ENCODE measurements around the gene SKIC2. TPM values are rescaled to one million over a fixed set of nuclear protein-coding genes. Genes with fewer than 3 reads are reported as not detected.
"Not testable (repeated sequence)": the region's sequence is repeated elsewhere in the genome, so short reads cannot be mapped to it uniquely, and the experiment has no call there.

SKIC2 gene
- total and polyA plus RNA-seq, 2 donors (not counting 3 experiments of a cell fraction or from before 2014, with no cell fraction given): 52.8 to 76.7 TPM

- H3K27ac ChIP-seq (ENCODE audit: insufficient read depth, low read depth, low read length); dilution Hi-C loops (cut with MboI; ENCODE audit: extremely low pct_ligation_motif_present, low sequenced_read_pairs); H3K4me2 ChIP-seq (ENCODE audit: insufficient read depth, low read length); BruUV-seq (replicated peaks); intact Hi-C loops (cut with micrococcal nuclease); POLR2A ChIA-PET; H2AFZ ChIP-seq (ENCODE audit: low read depth, low read length); H3K4me3 ChIP-seq (replicated peaks in 1 of 3; ENCODE audit: insufficient read depth in 1 of 3, low read depth in 1 of 3, low read length in 3 of 3); FAIRE-seq; H3K27me3 ChIP-seq (ENCODE audit: control insufficient read depth in 2 of 2, insufficient read depth in 2 of 2, low read length in 2 of 2); H3K9me3 ChIP-seq (replicated peaks; ENCODE audit: control insufficient read depth, insufficient read depth, low read length); H4K20me1 ChIP-seq (replicated peaks; ENCODE audit: control insufficient read depth, extremely low read depth, insufficient read depth, low read length); H3K9me1 ChIP-seq (replicated peaks; ENCODE audit: control insufficient read depth, extremely low read depth, insufficient read depth, low read length); H3K9ac ChIP-seq (replicated peaks; ENCODE audit: extremely low read depth, insufficient read depth, low read length); DNase-seq (ENCODE audit: low read depth, low spot score); CTCF ChIA-PET: not testable (repeated sequence)
- Histone ChIP-seq H3K79me2 (ENCODE audit: control insufficient read depth, insufficient read depth, low read length) (peaks cover 20% of the 10 kb centered on the region), H3K36me3 (ENCODE audit: control insufficient read depth in 2 of 2, extremely low read depth in 1 of 2, insufficient read depth in 2 of 2, low read length in 2 of 2) (peaks cover 0 to 10% of the 10 kb centered on the region in 2 experiments), H3K4me1 (ENCODE audit: control insufficient read depth, extremely low read depth, insufficient read depth, low read length) (peaks cover 12% of the 10 kb centered on the region)
Measured at GRCh38 chr6:31976065-31976464, 17.1 kb downstream of the SKIC2 start.

- no peak overlapping the region for H3K27ac ChIP-seq (ENCODE audit: insufficient read depth, low read depth, low read length)
- H3K9ac ChIP-seq (replicated peaks; ENCODE audit: extremely low read depth, insufficient read depth, low read length): no peak overlapping the region
- intact Hi-C loops (cut with micrococcal nuclease): no loop called here
- no peaks in the 10 kb centered on the region for H4K20me1 ChIP-seq (replicated peaks; ENCODE audit: control insufficient read depth, extremely low read depth, insufficient read depth, low read length)
- no peak overlapping the region for H2AFZ ChIP-seq (ENCODE audit: low read depth, low read length)
- H3K4me3 ChIP-seq (replicated peaks in 1 of 3; ENCODE audit: insufficient read depth in 1 of 3, low read depth in 1 of 3, low read length in 3 of 3): no peak overlapping the region
- no peaks in the 10 kb centered on the region for H3K9me3 ChIP-seq (replicated peaks; ENCODE audit: control insufficient read depth, insufficient read depth, low read length)
- H3K9me1 ChIP-seq (replicated peaks; ENCODE audit: control insufficient read depth, extremely low read depth, insufficient read depth, low read length): no peaks in the 10 kb centered on the region
- BruUV-seq (replicated peaks): no TSS peak
- H3K4me1 ChIP-seq (ENCODE audit: control insufficient read depth, extremely low read depth, insufficient read depth, low read length): peaks cover 5% of the 10 kb centered on the region
- no peak for FAIRE-seq
- no peaks in the 10 kb centered on the region for H3K27me3 ChIP-seq (ENCODE audit: control insufficient read depth in 2 of 2, insufficient read depth in 2 of 2, low read length in 2 of 2)
- dilution Hi-C loops (cut with MboI; ENCODE audit: extremely low pct_ligation_motif_present, low sequenced_read_pairs): no loop called here
- no peak for DNase-seq (ENCODE audit: low read depth, low spot score)
- TF ChIP-seq JUN (IDR thresholded peaks at IDR 0.05; ENCODE audit: borderline replicate concordance, insufficient read depth, insufficient read length, low read depth): no peak
- no peak for TF ChIP-seq MYC (IDR thresholded peaks at IDR 0.05; ENCODE audit: low read depth, low read length)
- TF ChIP-seq, protein P1, sequence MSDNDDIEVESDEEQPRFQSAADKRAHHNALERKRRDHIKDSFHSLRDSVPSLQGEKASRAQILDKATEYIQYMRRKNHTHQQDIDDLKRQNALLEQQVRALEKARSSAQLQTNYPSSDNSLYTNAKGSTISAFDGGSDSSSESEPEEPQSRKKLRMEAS (IDR thresholded peaks at IDR 0.05; ENCODE audit: insufficient read depth, insufficient read length): no peak
- POLR2A ChIA-PET: no interaction called here
- CTCF ChIA-PET: no interaction called here
- H3K36me3 ChIP-seq (ENCODE audit: control insufficient read depth in 2 of 2, extremely low read depth in 1 of 2, insufficient read depth in 2 of 2, low read length in 2 of 2): peaks cover 0 to 10% of the 10 kb centered on the region in 2 experiments
- H3K4me2 ChIP-seq (ENCODE audit: insufficient read depth, low read length): no peak overlapping the region
- H3K79me2 ChIP-seq (ENCODE audit: control insufficient read depth, insufficient read depth, low read length): peaks cover 9% of the 10 kb centered on the region
Measured at GRCh38 chr6:31977816-31978431, 18.9 kb downstream of the SKIC2 start.
